ENCODE measurements around the gene MFNG. TPM values are rescaled to one million over a fixed set of nuclear protein-coding genes. Genes with fewer than 3 reads are reported as not detected.

MFNG gene
- total RNA-seq, 1 donor: 0.72 TPM

- no peak for TF ChIP-seq CTCF (IDR thresholded peaks at IDR 0.05; ENCODE audit: extremely low read depth, low read depth, low read length)
- DNase-seq (ENCODE audit: insufficient read length, low spot score, missing footprints): peak; percentile 76
- Histone ChIP-seq H3K4me3 (ENCODE audit: insufficient read depth, low read length) (no peak overlapping the region), H3K27me3 (ENCODE audit: insufficient read depth, low read length) (peaks cover 3% of the 10 kb centered on the region), H4K20me1 (ENCODE audit: insufficient read depth, low read length) (no peaks in the 10 kb centered on the region), H3K36me3 (ENCODE audit: insufficient read depth, low read length) (no peaks in the 10 kb centered on the region), H3K27ac (ENCODE audit: low read depth, low read length) (no peak overlapping the region), H3K4me2 (ENCODE audit: insufficient read depth, low read length) (no peak overlapping the region), H3K79me2 (ENCODE audit: insufficient read depth, low read length) (no peaks in the 10 kb centered on the region), H2AFZ (ENCODE audit: low read length) (no peak overlapping the region), H3K4me1 (ENCODE audit: insufficient read depth, low read length) (peaks cover 4% of the 10 kb centered on the region), H3K9me3 (ENCODE audit: low read depth, low read length) (no peaks in the 10 kb centered on the region)
These were observed 5.5 kb downstream of the MFNG start for GRCh38 chr22:37480387-37481346.

GRCh38 chr22:37479196-37479595, 7.0 kb downstream of the MFNG start:
- DNase-seq (ENCODE audit: insufficient read length, low spot score, missing footprints): no peak
- Histone ChIP-seq H3K4me1 (ENCODE audit: insufficient read depth, low read length) (peaks cover 9% of the 10 kb centered on the region), H2AFZ (ENCODE audit: low read length) (no peak overlapping the region), H3K27ac (ENCODE audit: low read depth, low read length) (no peak overlapping the region), H3K4me3 (ENCODE audit: insufficient read depth, low read length) (no peak overlapping the region), H3K79me2 (ENCODE audit: insufficient read depth, low read length) (no peaks in the 10 kb centered on the region), H3K36me3 (ENCODE audit: insufficient read depth, low read length) (no peaks in the 10 kb centered on the region), H4K20me1 (ENCODE audit: insufficient read depth, low read length) (no peaks in the 10 kb centered on the region), H3K27me3 (ENCODE audit: insufficient read depth, low read length) (peaks cover 8% of the 10 kb centered on the region), H3K9me3 (ENCODE audit: low read depth, low read length) (no peaks in the 10 kb centered on the region), H3K4me2 (ENCODE audit: insufficient read depth, low read length) (no peak overlapping the region)
- TF ChIP-seq CTCF (IDR thresholded peaks at IDR 0.05; ENCODE audit: extremely low read depth, low read depth, low read length): no peak

GRCh38 chr22:37476389-37477329, 9.5 kb downstream of the MFNG start:
- Histone ChIP-seq H3K79me2 (ENCODE audit: insufficient read depth, low read length) (no peaks in the 10 kb centered on the region), H4K20me1 (ENCODE audit: insufficient read depth, low read length) (no peaks in the 10 kb centered on the region), H3K4me3 (ENCODE audit: insufficient read depth, low read length) (no peak overlapping the region), H3K27ac (ENCODE audit: low read depth, low read length) (no peak overlapping the region), H3K27me3 (ENCODE audit: insufficient read depth, low read length) (peaks cover 24% of the 10 kb centered on the region), H3K9me3 (ENCODE audit: low read depth, low read length) (no peaks in the 10 kb centered on the region), H2AFZ (ENCODE audit: low read length) (no peak overlapping the region), H3K36me3 (ENCODE audit: insufficient read depth, low read length) (no peaks in the 10 kb centered on the region), H3K4me1 (ENCODE audit: insufficient read depth, low read length) (peaks cover 4% of the 10 kb centered on the region), H3K4me2 (ENCODE audit: insufficient read depth, low read length) (no peak overlapping the region)
- no peak for TF ChIP-seq CTCF (IDR thresholded peaks at IDR 0.05; ENCODE audit: extremely low read depth, low read depth, low read length)
- DNase-seq (ENCODE audit: insufficient read length, low spot score, missing footprints): peak; percentile 72

Measured in osteoblast (primary cell).